ENCODE results near the gene BSN.
A peak's percentile ranks its signal among the peaks of the same experiment; 100 is the strongest.

BSN gene

DNA sequence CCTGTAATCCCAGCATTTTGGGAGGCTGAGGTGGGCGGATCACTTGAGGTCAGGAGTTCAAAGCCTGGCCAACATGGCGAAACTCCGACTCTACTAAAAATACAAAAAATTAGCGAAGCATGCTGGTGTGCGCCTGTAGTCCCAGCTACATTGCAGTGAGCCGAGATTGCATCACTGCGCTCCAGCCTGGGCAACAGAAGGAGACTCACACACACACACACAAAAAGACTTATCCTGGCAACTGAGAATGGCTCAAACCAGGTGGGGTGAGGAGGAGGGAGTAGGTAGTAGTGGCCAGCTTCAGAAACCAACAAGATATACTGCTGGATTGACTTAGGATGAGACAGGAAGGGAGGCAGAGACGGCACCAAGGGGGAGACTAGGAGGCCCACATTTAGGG is 66.5 kb downstream of the BSN start:
- no peak for ATAC-seq (replicated peaks)
- Mint-ChIP-seq H3K4me1 (no peaks in the 10 kb centered on the region), H3K27ac (no peak overlapping the region), H3K27me3 (peaks cover 0 to 10% of the 10 kb centered on the region in 2 donors), H3K9me3 (no peaks in the 10 kb centered on the region), H3K36me3 (no peaks in the 10 kb centered on the region), H3K4me3 (no peak overlapping the region)
- DNase-seq: no peak

DNA sequence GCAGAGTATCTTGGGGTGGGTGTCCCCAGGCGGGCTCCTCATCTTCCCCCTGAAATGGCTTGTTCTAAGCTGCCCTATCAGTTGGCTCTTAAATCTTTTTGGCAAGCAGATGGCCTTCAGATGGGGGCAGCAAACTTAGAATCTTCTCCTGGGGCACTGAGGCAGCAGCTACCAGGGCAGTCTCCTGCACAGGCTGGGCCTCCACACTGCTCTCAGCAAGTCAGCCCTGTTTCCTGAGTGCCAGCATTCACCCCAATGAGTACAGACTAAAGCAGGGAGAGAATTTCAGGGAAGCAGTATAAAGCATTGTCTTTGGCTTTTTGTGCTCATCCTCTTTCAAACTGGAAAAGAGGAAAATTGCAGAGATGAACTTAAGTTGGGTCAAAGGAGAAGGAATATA is 68.8 kb downstream of the BSN start:
- Mint-ChIP-seq H3K4me3 (no peak overlapping the region), H3K27ac (no peak overlapping the region), H3K4me1 (peaks cover 7 to 9% of the 10 kb centered on the region in 2 donors), H3K9me3 (no peaks in the 10 kb centered on the region), H3K27me3 (peaks cover 0 to 10% of the 10 kb centered on the region in 2 donors), H3K36me3 (no peaks in the 10 kb centered on the region)
- no peak for DNase-seq
- no peak for ATAC-seq (replicated peaks)

DNA sequence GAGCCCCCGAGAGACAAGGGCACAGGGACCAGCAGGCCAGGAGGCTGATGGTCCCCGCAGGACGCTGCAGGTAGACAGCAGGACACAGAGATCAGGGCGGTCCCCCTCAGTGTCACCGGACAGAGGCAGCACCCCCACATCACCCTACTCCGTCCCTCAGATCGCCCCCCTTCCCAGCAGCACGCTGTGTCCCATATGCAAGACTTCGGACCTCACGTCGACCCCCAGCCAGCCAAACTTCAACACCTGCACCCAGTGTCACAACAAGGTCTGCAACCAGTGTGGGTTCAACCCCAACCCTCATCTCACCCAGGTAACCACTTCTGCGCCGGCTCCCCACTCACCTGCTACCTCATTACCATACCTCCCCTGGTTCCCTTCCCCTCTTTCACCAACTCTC is 70.8 kb downstream of the BSN start:
- Mint-ChIP-seq H3K4me3 (no peak overlapping the region), H3K27ac (no peak overlapping the region), H3K9me3 (no peaks in the 10 kb centered on the region), H3K36me3 (no peaks in the 10 kb centered on the region), H3K27me3 (peaks cover 0 to 5% of the 10 kb centered on the region in 2 donors), H3K4me1 (peaks cover 7 to 12% of the 10 kb centered on the region in 2 donors)
- DNase-seq (no peak), ATAC-seq (replicated peaks) (no peak)

DNA sequence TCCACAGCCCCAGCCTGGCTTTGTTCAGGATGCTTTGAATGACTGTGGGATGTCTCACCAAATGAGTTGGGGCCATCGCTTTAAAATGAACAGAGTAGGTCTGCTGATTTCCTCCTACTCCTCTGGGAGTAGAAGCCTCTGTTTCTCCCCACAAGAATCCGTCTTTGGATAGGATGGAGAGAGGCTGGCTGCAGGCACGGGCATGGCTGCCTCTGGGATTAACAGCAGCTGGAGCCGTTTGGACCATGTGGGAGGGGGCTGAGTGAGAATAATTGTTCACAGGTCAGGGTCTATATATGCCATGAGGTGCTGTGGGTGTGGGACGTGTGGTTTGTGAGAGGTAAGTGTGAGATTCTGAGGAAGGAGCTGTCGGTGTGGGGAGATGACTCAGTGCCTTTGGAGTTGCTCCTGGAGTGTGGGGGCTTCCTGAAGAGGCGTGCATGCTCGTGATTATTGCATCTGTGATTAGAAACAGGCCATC is 71.9 kb downstream of the BSN start:
- H3K27ac Mint-ChIP-seq: no peak overlapping the region
- H3K36me3 Mint-ChIP-seq: no peaks in the 10 kb centered on the region
- H3K27me3 Mint-ChIP-seq: peaks cover 8 to 9% of the 10 kb centered on the region in 2 donors
- no peaks in the 10 kb centered on the region for H3K9me3 Mint-ChIP-seq
- DNase-seq (no peak), ATAC-seq (replicated peaks) (no peak)
- no peak overlapping the region for H3K4me3 Mint-ChIP-seq
- H3K4me1 Mint-ChIP-seq: peaks cover 7 to 12% of the 10 kb centered on the region in 2 donors

DNA sequence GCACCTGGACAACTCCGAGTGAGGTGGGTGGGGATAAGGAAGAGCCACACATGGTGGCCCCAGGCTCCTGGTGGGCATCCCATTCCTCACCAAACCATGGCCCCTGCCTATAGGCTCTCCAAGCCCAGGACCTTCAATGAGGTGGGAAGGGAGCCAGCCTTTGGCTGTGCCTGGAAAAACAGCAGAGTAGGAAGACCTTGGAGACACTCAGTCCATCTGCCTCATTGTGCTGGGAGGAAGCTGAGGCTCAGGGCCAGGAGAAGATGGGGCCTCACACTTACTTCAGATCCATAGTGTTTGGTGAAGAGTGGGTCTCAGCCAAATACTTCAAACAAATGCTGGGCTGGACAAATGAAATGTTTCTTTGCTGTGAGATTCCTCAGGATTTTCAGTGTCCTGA is 72.5 kb downstream of the BSN start:
- Mint-ChIP-seq H3K9me3 (peaks cover 4 to 5% of the 10 kb centered on the region in 2 donors), H3K36me3 (peaks cover 5% of the 10 kb centered on the region in 2 donors), H3K4me1 (peaks cover 7 to 12% of the 10 kb centered on the region in 2 donors), H3K27me3 (peaks cover 13 to 15% of the 10 kb centered on the region in 2 donors), H3K27ac (no peak overlapping the region), H3K4me3 (no peak overlapping the region)
- ATAC-seq (replicated peaks) (no peak), DNase-seq (no peak)

DNA sequence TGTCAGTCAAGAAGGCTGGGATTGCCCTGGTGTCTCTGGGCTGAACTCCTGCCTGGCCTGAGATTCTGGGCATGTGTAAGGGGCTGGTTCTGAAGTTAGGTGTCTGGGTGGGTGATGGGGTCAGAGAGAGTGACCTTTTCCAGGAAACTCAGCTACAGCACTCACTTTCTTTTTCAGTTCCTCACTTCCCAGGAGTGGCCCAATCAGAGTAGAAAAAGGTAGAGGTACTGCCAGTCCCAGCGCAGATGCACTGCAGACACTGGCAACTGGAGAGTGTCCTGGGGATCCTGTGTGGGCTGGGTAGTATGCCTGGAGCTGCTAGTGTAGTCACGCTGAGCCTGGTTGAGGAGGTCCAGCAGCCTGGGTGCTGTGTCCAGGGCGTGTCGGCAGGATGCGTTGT is 73.4 kb downstream of the BSN start:
- H3K4me1 Mint-ChIP-seq: peaks cover 7 to 12% of the 10 kb centered on the region in 2 donors
- H3K36me3 Mint-ChIP-seq: peaks cover 5 to 6% of the 10 kb centered on the region in 2 donors
- peaks cover 16 to 18% of the 10 kb centered on the region in 2 donors for H3K27me3 Mint-ChIP-seq
- ATAC-seq (replicated peaks) (peak; percentile 55 to 73), DNase-seq (no peak)
- H3K9me3 Mint-ChIP-seq: peaks cover 5 to 7% of the 10 kb centered on the region in 2 donors
- H3K4me3 Mint-ChIP-seq: no peak overlapping the region
- H3K27ac Mint-ChIP-seq: no peak overlapping the region

DNA sequence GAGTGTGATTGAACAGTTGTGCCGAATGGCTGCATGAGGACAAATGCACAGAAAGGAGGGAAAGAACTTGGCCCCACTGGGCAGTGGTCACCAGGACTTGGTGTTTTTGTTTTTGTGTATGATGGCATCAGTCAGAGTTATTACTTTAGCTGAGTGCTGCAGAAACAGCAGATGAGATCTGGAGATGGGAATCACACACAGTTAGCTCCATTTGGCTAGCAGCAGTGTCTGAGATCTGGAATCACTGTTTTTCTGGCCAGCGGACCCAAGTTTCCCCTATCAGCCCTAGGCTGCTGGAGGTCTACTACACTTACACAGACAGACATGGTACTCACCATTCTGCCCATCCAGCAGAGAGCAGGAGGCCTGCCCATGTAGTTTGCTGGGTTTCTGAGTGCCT is 74.0 kb downstream of the BSN start:
- Mint-ChIP-seq H3K9me3 (peaks cover 5 to 7% of the 10 kb centered on the region in 2 donors), H3K36me3 (peaks cover 5 to 6% of the 10 kb centered on the region in 2 donors), H3K27ac (no peak overlapping the region), H3K27me3 (peaks cover 16 to 18% of the 10 kb centered on the region in 2 donors), H3K4me3 (no peak overlapping the region), H3K4me1 (peaks cover 7 to 12% of the 10 kb centered on the region in 2 donors)
- no peak for ATAC-seq (replicated peaks)
- no peak for DNase-seq

DNA sequence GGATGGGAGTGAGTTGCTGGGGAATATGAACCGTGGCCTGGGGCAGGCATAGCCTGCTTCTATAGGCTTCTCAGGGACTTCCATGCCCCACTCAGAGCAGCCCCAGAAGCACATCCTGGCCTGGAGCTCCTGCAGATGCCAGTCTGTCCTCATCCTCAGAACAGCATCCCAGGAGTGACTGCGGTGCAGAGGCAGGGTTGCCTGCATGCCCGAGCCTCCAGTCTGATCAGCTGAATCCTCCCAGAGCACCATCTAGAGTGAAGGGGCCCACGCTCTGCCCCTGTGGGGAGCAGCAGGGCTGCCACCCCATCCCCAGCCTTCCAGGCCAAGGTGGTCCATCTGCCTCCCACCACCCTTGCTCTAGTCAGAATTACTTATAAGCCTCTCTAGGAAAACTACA is 75.2 kb downstream of the BSN start:
- H3K4me1 Mint-ChIP-seq: peaks cover 7 to 12% of the 10 kb centered on the region in 2 donors
- peaks cover 20 to 24% of the 10 kb centered on the region in 2 donors for H3K27me3 Mint-ChIP-seq
- H3K9me3 Mint-ChIP-seq: peaks cover 5 to 7% of the 10 kb centered on the region in 2 donors
- H3K4me3 Mint-ChIP-seq: no peak overlapping the region
- ATAC-seq (replicated peaks) (no peak), DNase-seq (no peak)
- H3K36me3 Mint-ChIP-seq: peaks cover 5 to 6% of the 10 kb centered on the region in 2 donors
- H3K27ac Mint-ChIP-seq: no peak overlapping the region

DNA sequence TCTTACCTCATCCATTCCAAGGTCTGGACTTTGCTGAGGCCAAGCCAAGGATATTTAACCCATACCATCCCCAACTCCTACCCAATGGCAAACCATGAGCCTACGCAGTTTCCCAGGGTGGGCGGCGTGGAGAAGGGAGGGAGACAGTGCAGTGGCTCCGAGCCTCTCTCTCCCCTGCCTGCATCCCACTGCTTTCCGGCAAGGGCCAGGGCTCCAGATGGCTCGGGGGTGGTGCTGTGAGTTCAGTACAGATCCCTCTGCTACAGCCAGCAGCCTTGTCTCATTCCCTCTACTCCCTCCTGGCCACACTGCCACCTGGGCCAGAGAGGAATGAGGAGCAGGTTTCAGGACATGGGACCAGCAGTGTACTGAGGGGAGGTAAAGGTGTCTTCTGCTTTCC is 75.6 kb downstream of the BSN start:
- H3K27ac Mint-ChIP-seq: no peak overlapping the region

DNA sequence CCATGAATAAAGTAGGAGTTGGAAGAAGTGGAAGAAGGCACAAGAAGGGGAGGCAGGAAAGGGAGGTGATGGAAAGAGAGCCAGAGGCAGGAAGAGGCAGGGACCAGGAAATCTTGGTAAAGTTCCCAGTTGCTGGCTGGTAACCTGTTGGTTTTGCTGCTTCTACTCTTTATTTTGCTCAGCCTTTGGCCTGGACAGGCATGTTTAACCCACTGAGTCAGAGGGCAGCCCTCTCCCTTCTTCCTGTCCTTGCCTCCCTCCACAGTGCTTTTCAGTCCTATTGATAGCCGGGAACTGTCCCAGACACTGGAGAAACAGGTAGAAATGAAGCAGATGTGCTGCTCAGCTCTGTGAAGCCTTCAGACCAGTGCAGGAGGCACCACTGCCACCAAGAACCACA is 76.5 kb downstream of the BSN start:
- ATAC-seq (replicated peaks) (no peak), DNase-seq (no peak)
- Mint-ChIP-seq H3K9me3 (peaks cover 5 to 7% of the 10 kb centered on the region in 2 donors), H3K36me3 (peaks cover 5 to 6% of the 10 kb centered on the region in 2 donors), H3K27ac (no peak overlapping the region), H3K27me3 (peaks cover 24% of the 10 kb centered on the region in 2 donors), H3K4me1 (peaks cover 7 to 12% of the 10 kb centered on the region in 2 donors), H3K4me3 (no peak overlapping the region)

More for the DNA sequence above, 75.6 kb downstream of the BSN start:
- Mint-ChIP-seq H3K36me3 (peaks cover 5 to 6% of the 10 kb centered on the region in 2 donors), H3K27me3 (peaks cover 20 to 24% of the 10 kb centered on the region in 2 donors), H3K9me3 (peaks cover 5 to 7% of the 10 kb centered on the region in 2 donors), H3K4me3 (no peak overlapping the region), H3K4me1 (peaks cover 7 to 12% of the 10 kb centered on the region in 2 donors)
- ATAC-seq (replicated peaks): no peak
- no peak for DNase-seq

DNA sequence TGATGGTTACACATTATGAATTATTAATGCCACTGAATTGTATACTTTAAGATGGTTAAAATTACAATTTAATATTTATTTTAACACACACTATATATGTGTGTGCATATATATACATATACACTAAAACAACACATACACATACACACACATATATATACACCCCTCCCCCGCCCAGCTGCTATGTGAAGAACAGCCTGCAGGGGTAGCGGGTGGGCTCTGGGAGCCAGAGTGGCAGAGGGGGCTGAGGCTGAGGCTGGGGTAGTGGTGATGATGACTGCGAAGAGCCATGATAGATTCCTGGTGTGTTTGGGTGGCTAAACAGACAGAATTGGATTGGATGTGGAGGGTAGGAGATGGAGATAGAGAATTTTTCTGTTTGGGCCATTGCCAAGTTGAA is 80.5 kb downstream of the BSN start:
- no peak overlapping the region for H3K4me3 Mint-ChIP-seq
- H3K9me3 Mint-ChIP-seq: peaks cover 5 to 7% of the 10 kb centered on the region in 2 donors
- H3K27ac Mint-ChIP-seq: no peak overlapping the region
- ATAC-seq (replicated peaks) (no peak), DNase-seq (no peak)
- peaks cover 5 to 6% of the 10 kb centered on the region in 2 donors for H3K36me3 Mint-ChIP-seq
- peaks cover 24 to 28% of the 10 kb centered on the region in 2 donors for H3K27me3 Mint-ChIP-seq
- H3K4me1 Mint-ChIP-seq: no peaks in the 10 kb centered on the region

DNA sequence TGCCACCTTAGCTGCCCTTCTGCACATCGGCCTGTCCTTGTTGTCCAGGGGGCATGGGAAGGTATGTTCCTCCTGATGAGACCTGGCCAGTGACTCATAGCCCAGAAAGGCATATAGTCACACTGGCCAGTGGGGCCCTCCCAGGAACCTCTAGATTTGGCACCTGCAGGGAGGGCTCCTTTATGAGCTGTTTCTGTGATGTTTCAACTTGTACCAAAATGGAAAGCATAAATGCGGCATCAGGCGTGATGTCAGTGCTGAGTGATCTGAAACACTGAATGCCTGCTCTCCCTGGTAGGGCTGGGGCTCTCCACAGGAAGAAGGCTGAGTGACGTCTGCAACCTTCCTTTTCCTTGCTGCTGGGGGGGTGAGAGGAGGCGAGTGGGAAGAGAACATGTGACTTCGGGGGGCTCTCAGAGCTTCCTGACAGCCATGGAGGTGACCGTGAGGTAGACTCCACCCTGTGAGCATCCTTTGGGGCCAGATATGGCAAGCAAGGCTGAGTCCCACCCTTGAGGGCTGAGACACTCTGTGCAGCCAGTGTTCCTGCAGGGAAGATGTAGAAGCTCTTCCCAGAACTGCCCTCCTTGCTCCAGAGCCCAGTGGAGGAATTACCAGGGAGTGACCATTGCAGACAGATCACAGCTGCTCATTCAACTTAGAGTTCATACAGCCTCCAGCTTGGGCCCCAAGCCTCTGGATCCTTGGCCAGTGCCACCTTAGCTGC is 82.8 kb downstream of the BSN start:
- ATAC-seq (replicated peaks): no peak
- H3K4me3 Mint-ChIP-seq: no peak overlapping the region
- no peak overlapping the region for H3K27ac Mint-ChIP-seq
- H3K36me3 Mint-ChIP-seq: no peaks in the 10 kb centered on the region
- H3K27me3 Mint-ChIP-seq: peaks cover 13 to 16% of the 10 kb centered on the region in 2 donors
- H3K9me3 Mint-ChIP-seq: no peaks in the 10 kb centered on the region
- no peak for DNase-seq
- no peaks in the 10 kb centered on the region for H3K4me1 Mint-ChIP-seq

DNA sequence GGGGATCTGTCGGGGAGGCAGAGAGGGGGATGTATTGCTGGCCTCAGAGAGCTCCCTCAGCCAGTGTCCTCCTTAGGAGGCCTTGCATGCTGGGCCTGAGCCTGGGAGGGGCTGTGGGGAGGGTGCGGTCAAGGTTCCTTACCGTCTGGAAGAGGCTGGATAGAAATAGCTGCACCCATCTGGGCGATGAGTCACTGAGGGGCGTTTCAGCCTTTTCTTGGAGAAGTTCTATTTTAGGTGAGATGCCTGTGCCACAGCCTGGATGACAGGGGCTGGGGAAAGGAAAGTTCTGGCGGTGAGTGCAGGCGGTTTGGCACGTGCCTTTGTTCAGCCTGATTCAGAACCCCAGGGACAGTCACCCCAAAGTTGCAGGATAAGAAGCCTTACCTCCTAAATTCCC is 84.2 kb downstream of the BSN start:
- DNase-seq (no peak), ATAC-seq (replicated peaks) (no peak)

DNA sequence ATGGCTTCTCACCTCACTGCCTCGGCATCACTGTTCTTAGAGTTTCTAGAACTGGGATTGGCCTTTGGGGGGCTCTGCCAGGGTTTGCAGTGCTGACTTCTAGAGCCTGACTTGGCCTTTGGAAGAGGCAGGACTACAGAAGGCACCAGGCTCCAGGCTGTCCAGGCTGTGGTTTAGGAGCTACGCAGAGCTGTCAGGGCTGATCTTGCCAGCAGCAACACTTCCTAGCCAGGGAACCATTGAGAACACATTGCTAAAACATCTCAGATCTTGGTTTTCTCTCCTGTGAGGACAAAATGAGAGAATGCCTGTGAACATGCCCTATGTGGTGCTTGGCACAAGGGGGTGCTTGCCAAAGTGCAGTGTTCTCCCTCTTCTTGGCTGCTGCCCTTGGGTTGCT is 85.3 kb downstream of the BSN start:
- Mint-ChIP-seq H3K36me3 (no peaks in the 10 kb centered on the region), H3K9me3 (no peaks in the 10 kb centered on the region), H3K27ac (no peak overlapping the region), H3K27me3 (peaks cover 8 to 9% of the 10 kb centered on the region in 2 donors), H3K4me3 (no peak overlapping the region), H3K4me1 (no peaks in the 10 kb centered on the region)
- DNase-seq (no peak), ATAC-seq (replicated peaks) (no peak)

More for the DNA sequence above, 84.2 kb downstream of the BSN start:
- peaks cover 12 to 14% of the 10 kb centered on the region in 2 donors for H3K27me3 Mint-ChIP-seq
- no peaks in the 10 kb centered on the region for H3K9me3 Mint-ChIP-seq
- H3K4me3 Mint-ChIP-seq: no peak overlapping the region
- H3K4me1 Mint-ChIP-seq: no peaks in the 10 kb centered on the region
- H3K27ac Mint-ChIP-seq: no peak overlapping the region
- no peaks in the 10 kb centered on the region for H3K36me3 Mint-ChIP-seq

DNA sequence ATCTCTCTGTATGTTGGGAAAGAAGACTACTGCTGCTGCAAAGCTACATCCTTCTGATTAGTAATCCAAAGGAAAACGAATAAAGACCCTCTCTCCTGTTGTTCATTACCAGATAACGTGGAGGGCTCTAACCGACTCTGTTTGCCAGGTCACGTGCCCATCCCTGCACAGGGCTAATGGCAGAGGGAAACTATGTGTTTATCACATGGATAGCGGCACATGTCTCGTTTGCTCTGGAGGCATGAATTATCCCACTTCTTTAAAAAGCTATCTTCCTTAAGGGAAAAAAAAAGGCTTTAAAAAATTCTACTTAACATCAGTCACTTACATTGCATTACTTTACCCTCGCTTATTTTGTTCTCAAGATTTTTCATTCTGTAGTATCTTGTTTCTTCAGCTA is 87.0 kb downstream of the BSN start:
- no peak for ATAC-seq (replicated peaks)
- H3K27me3 Mint-ChIP-seq: peaks cover 0 to 9% of the 10 kb centered on the region in 2 donors
- no peaks in the 10 kb centered on the region for H3K9me3 Mint-ChIP-seq
- H3K4me1 Mint-ChIP-seq: no peaks in the 10 kb centered on the region
- H3K4me3 Mint-ChIP-seq: no peak overlapping the region
- H3K36me3 Mint-ChIP-seq: no peaks in the 10 kb centered on the region
- H3K27ac Mint-ChIP-seq: no peak overlapping the region
- no peak for DNase-seq
